K562 (cell line): ENCODE measurements around the gene ELP5. TPM values are rescaled to one million over a fixed set of nuclear protein-coding genes. Genes with fewer than 3 reads are reported as not detected.

Experiments
- BCL6 ChIP-seq: fragments of 250-450 bp; sonication (Bioruptor Pico); IDR thresholded peaks from 2 replicates; pipeline ENCODE4 v1.4.0; 2020
- CBX8 ChIP-seq: fragments of 200-600 bp; sonication (generic); IDR thresholded peaks from 2 replicates; pipeline ENCODE4 v1.6.1; 2012; ENCODE audit warnings: borderline replicate concordance, mixed run types, low read depth, mild to moderate bottlenecking, moderate library complexity, mixed read lengths, low read length, control low read depth, inconsistent platforms; ENCODE audit not compliant: poor library complexity, severe bottlenecking; ENCODE audit errors: extremely low read depth
- CC2D1A ChIP-seq: fragments of 450-650 bp; IDR thresholded peaks from 2 replicates; pipeline ENCODE4 v1.6.1; 2017; ENCODE audit warnings: mild to moderate bottlenecking
- CREB1 ChIP-seq, 2 experiments: sonication (generic) in 1 of 2; formaldehyde crosslinking in 1 of 2; IDR thresholded peaks; 2 replicates each; pipeline versions ENCODE4 v1.6.1 to v1.8.0; 2012 to 2022; ENCODE audit warnings: inconsistent platforms in 1 of 2, mild to moderate bottlenecking in 1 of 2, missing genetic modification reagents in 1 of 2, moderate library complexity in 1 of 2
- ETV6 ChIP-seq, 3 experiments: fragments of 150-350 bp in 1 of 3; sonication (generic) in 1 of 3; formaldehyde crosslinking in 1 of 3; IDR thresholded peaks; 2 replicates each; pipeline versions ENCODE4 v1.6.1 to v1.8.0; 2014 to 2022; ENCODE audit warnings: borderline replicate concordance in 2 of 3, low read depth in 2 of 3, antibody characterized with exemption in 1 of 3, low read length in 1 of 3, mild to moderate bottlenecking in 1 of 3, missing genetic modification reagents in 1 of 3
- HMGXB4 ChIP-seq: sonication (generic); formaldehyde crosslinking; IDR thresholded peaks from 2 replicates; pipeline ENCODE4 v1.8.1; 2023; ENCODE audit warnings: mild to moderate bottlenecking, missing genetic modification reagents
- KLF6 ChIP-seq: fragments of 250-450 bp; sonication (Bioruptor Pico); IDR thresholded peaks from 2 replicates; pipeline ENCODE4 v1.4.0; 2020; ENCODE audit warnings: mild to moderate bottlenecking, moderate library complexity, borderline replicate concordance
- MEF2A ChIP-seq: IDR thresholded peaks from 2 replicates; pipeline ENCODE4 v1.6.1; 2011; ENCODE audit warnings: low read depth, mild to moderate bottlenecking, low read length, moderate library complexity; ENCODE audit not compliant: control insufficient read depth
- NFXL1 ChIP-seq: fragments of 450-650 bp; formaldehyde crosslinking; IDR thresholded peaks from 2 replicates; pipeline ENCODE4 v1.4.0; 2021; ENCODE audit warnings: mild to moderate bottlenecking
- TRIM24 ChIP-seq, 2 experiments: fragments of 450-650 bp; IDR thresholded peaks; 2 replicates each; pipeline ENCODE4 v1.6.1; 2016
- ZBTB11 ChIP-seq, 3 experiments: fragments of 200-800 bp in 1 of 3; fragments of 250-450 bp in 1 of 3; fragments of 450-650 bp in 1 of 3; sonication (Bioruptor Pico) in 1 of 3; sonication (Bioruptor generic) in 1 of 3; formaldehyde crosslinking in 1 of 3; IDR thresholded peaks; 2 replicates each; pipeline versions ENCODE4 v1.6.1 to v1.8.0; 2016 to 2022; ENCODE audit warnings: mild to moderate bottlenecking in 2 of 3, missing genetic modification characterization in 2 of 3, missing compliant biosample characterization in 1 of 3, moderate library complexity in 1 of 3
- ZBTB49 ChIP-seq: sonication (generic); formaldehyde crosslinking; IDR thresholded peaks from 2 replicates; pipeline ENCODE4 v1.8.0; 2022; ENCODE audit warnings: missing genetic modification reagents, mild to moderate bottlenecking, borderline replicate concordance
- ZC3H8 ChIP-seq: fragments of 450-650 bp; IDR thresholded peaks from 2 replicates; pipeline ENCODE4 v1.6.1; 2017
- ZNF124 ChIP-seq: sonication (generic); formaldehyde crosslinking; IDR thresholded peaks from 2 replicates; pipeline ENCODE4 v1.8.1; 2022; ENCODE audit warnings: missing genetic modification reagents
- ZNF589 ChIP-seq: fragments of 200-800 bp; sonication (Bioruptor generic); IDR thresholded peaks from 2 replicates; pipeline ENCODE4 v1.6.1; 2016; ENCODE audit warnings: low read depth, missing genetic modification characterization, missing compliant biosample characterization
- ZNF76 ChIP-seq: fragments of 250-450 bp; sonication (Bioruptor Pico); IDR thresholded peaks from 2 replicates; pipeline ENCODE4 v1.4.0; 2020; ENCODE audit warnings: mild to moderate bottlenecking, moderate library complexity, borderline replicate concordance
- polyA plus RNA-seq, 8 experiments: library from polyadenylated mRNA; depleted of rRNA in 4 of 8; stranded (reverse) in 5 of 8; unstranded in 3 of 8; fragments of >200 nt; fragmentation: Nextera tagmentation in 2 of 8; fragmentation: Illumina TruSeq in 1 of 8; extraction: Ambion mirVana in 2 of 8; extraction: Trizol in 1 of 8; gene quantifications; 2 replicates each; pipeline versions ENCODE4 v1.2.1 to v1.2.3, GENCODE V29; 2011 to 2014; ENCODE audit warnings: inconsistent platforms in 1 of 8, missing spikeins in 1 of 8
- total RNA-seq, 7 experiments: library from RNA; depleted of rRNA in 6 of 7; stranded (reverse); fragments of >200 nt in 6 of 7; fragmentation: Illumina TruSeq in 2 of 7; extraction: Trizol in 2 of 7; gene quantifications; 2 replicates each; pipeline versions ENCODE4 v1.2.1 to v1.2.3, GENCODE V29; 2011 to 2021; ENCODE audit warnings: low replicate concordance in 1 of 7

Gene ELP5
- total and polyA plus RNA-seq, 9 of the 15 experiments (the other 6 are each of a cell fraction or from before 2014, with no cell fraction given): 25.7 to 77.9 (median 52.9) TPM

GRCh38 chr17:7234083-7234951 lies 17.7 kb upstream of the ELP5 start, which contains the start of gene DVL2 (continued):
- TF ChIP-seq BCL6 (CRISPR knock-in tag) (no peak), KLF6 (no peak), ZBTB11 (CRISPR knock-in tag; IDR thresholded peaks at IDR 0.05) (no peak), ZNF589 (CRISPR knock-in tag) (no peak), ZNF76 (CRISPR knock-in tag) (peak; percentile 13; the same call in 1 of the 2 replicates), ZBTB49 (CRISPR knock-in tag) (no peak), TRIM24 (IDR thresholded peaks at IDR 0.05) (no peak), CREB1 (IDR thresholded peaks at IDR 0.05) (peak; percentile 28), CREB1 (CRISPR knock-in tag; IDR thresholded peaks at IDR 0.05) (0 out of 2 replicates have a peak, but pooled peaks have one; percentile 9), ETV6 (IDR thresholded peaks at IDR 0.05; ENCODE audit: borderline replicate concordance in 1 of 2, low read depth in 2 of 2, low read length in 1 of 2) (peak in 1 of 2 experiments; percentile 48; a peak in 1 of 4 replicates), ETV6 (CRISPR knock-in tag; IDR thresholded peaks at IDR 0.05; ENCODE audit: borderline replicate concordance) (no peak), CBX8 (no peak), MEF2A (no peak), CC2D1A (no peak), NFXL1 (CRISPR knock-in tag) (no peak), ZNF124 (no peak), ZC3H8 (no peak), HMGXB4 (CRISPR knock-in tag) (no peak)
